Stimulated activated naive CD8-positive, alpha-beta T cell treated with anti-CD3 and anti-CD28 coated beads, Interleukin-15, Interleukin-2, amounts not matched to agents 100 ng/mL and 50 ng/mL, for 24 hours (primary cell): ENCODE results near the gene CHST2.
"Not testable (repeated sequence)": the region's sequence is repeated elsewhere in the genome, so short reads cannot be mapped to it uniquely, and the experiment has no call there.

Experiments used
- H3K27ac Mint-ChIP-seq: one replicate; pipeline ENCODE4 v1.8.0; 2021; ENCODE audit warnings: mild to moderate bottlenecking, mixed read lengths
- H3K27me3 Mint-ChIP-seq: one replicate; pipeline ENCODE4 v1.8.0; 2021; ENCODE audit warnings: mixed read lengths
- H3K36me3 Mint-ChIP-seq: one replicate; pipeline ENCODE4 v1.8.0; 2021; ENCODE audit warnings: low read depth, mixed read lengths
- H3K4me1 Mint-ChIP-seq: one replicate; pipeline ENCODE4 v1.8.0; 2021; ENCODE audit warnings: low read depth, mixed read lengths
- H3K4me3 Mint-ChIP-seq: one replicate; pipeline ENCODE4 v1.8.0; 2021; ENCODE audit warnings: mild to moderate bottlenecking, mixed read lengths
- H3K9me3 Mint-ChIP-seq: one replicate; pipeline ENCODE4 v1.8.0; 2021; ENCODE audit warnings: mixed read lengths

The CHST2 gene, protein sequence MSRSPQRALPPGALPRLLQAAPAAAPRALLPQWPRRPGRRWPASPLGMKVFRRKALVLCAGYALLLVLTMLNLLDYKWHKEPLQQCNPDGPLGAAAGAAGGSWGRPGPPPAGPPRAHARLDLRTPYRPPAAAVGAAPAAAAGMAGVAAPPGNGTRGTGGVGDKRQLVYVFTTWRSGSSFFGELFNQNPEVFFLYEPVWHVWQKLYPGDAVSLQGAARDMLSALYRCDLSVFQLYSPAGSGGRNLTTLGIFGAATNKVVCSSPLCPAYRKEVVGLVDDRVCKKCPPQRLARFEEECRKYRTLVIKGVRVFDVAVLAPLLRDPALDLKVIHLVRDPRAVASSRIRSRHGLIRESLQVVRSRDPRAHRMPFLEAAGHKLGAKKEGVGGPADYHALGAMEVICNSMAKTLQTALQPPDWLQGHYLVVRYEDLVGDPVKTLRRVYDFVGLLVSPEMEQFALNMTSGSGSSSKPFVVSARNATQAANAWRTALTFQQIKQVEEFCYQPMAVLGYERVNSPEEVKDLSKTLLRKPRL

DNA sequence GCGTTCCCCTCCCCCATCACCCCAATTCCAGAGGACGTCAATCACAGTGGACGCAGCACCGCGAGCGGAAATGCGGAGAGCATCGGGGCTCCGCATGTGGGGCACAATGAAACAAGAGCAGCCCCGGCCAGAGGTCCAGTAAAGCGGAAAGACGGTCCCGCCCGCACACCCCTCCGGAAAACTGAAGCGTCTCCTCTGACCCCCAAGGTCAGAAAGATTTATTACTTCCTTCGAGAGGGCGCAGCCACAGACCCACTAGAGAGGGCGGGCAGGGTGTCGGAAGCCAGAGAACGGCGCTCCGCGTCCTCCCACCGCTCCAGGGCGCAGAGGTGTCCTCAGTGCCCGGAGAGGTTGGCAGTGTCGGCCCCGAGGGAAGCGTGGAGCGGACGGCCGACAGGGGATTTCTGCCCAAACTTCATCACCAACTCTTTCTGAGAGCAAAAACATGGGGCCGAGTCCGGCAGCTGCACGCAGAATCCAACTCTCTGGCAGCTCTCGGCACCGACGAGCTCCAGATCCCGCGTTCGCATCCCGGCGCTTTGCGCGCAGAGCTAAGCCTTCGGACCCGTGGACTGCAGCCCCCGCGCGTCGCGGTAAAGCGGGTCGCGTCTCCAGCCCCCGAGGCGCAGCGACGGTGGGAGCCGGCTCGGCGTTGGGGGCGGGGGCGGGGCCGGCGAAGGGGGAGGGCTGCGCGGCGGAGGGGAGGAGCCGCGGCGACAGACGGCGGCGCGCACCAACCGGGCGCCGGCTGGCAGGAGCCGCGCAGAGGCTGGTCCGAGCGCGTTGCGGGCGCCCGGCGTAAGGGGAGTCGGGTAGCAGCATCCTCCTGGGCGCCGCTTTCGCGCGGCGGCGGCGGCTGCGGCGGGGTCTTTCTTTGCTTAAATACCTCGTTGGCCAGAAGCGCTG is at the start of gene CHST2:
CHST2 (plus strand) TSS at position 763 of the 906 bp plus-strand sequence. CDS start 1,046 bp downstream, outside the sequence.
- peak within 1 kb of the TSS; percentile 62 for H3K27ac Mint-ChIP-seq
- H3K9me3 Mint-ChIP-seq: no peaks in the 10 kb centered on the region
- H3K36me3 Mint-ChIP-seq: no peaks in the 10 kb centered on the region
- H3K4me1 Mint-ChIP-seq: peaks cover 33% of the 10 kb centered on the region
- H3K27me3 Mint-ChIP-seq: no peaks in the 10 kb centered on the region
- peak within 1 kb of the TSS; percentile 88 for H3K4me3 Mint-ChIP-seq

- no peaks in the 10 kb centered on the region for H3K36me3 Mint-ChIP-seq
- H3K27me3 Mint-ChIP-seq: no peaks in the 10 kb centered on the region
- H3K9me3 Mint-ChIP-seq: no peaks in the 10 kb centered on the region
- no peaks in the 10 kb centered on the region for H3K4me1 Mint-ChIP-seq
- no peak overlapping the region for H3K27ac Mint-ChIP-seq
- H3K4me3 Mint-ChIP-seq: no peak overlapping the region
Measured at GRCh38 chr3:143070977-143071551, 48.5 kb upstream of the CHST2 start.

DNA sequence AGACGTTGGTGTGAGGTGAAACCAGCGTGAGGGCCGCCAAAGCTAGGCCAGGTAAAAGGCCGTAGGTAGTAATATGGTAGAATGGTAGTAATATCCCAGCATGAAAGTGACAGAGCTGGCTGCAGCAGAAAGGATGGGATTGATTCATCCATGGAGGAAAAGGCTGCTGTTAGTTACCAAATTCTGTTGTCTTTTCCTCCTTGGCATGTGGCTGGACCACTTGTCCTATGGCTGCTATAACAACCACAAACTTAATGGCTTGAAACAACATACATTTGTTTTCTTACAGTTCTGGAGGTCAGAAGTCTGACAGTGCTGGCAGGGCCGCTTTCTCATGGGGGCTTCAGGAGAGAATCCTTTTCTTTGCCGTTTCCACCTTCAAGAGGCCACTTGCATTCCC is 47.8 kb upstream of the CHST2 start:
- Mint-ChIP-seq H3K36me3 (no peaks in the 10 kb centered on the region), H3K27me3 (no peaks in the 10 kb centered on the region), H3K9me3 (no peaks in the 10 kb centered on the region), H3K4me3 (no peak overlapping the region), H3K27ac (no peak overlapping the region), H3K4me1 (no peaks in the 10 kb centered on the region)

- H3K9me3 Mint-ChIP-seq, H3K27ac Mint-ChIP-seq, H3K4me1 Mint-ChIP-seq, H3K27me3 Mint-ChIP-seq, H3K36me3 Mint-ChIP-seq, H3K4me3 Mint-ChIP-seq: not testable (repeated sequence)
Measured at GRCh38 chr3:143072298-143073020, 47.1 kb upstream of the CHST2 start.

- not testable (repeated sequence) for H3K9me3 Mint-ChIP-seq, H3K27ac Mint-ChIP-seq, H3K27me3 Mint-ChIP-seq, H3K4me3 Mint-ChIP-seq, H3K36me3 Mint-ChIP-seq, H3K4me1 Mint-ChIP-seq
Measured at GRCh38 chr3:143073541-143073940, 46.0 kb upstream of the CHST2 start.

DNA sequence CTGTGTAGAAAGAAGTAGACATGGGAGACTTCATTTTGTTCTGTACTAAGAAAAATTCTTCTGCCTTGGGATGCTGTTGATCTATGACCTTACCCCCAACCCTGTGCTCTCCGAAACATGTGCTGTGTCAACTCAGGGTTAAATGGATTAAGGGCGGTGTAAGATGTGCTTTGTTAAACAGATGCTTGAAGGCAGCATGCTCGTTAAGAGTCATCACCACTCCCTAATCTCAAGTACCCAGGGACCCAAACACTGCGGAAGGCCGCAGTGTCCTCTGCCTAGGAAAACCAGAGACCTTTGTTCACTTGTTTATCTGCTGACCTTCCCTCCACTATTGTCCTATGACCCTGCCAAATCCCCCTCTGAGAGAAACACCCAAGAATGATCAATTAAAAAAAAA is 45.6 kb upstream of the CHST2 start:
- not testable (repeated sequence) for H3K4me1 Mint-ChIP-seq, H3K27ac Mint-ChIP-seq, H3K36me3 Mint-ChIP-seq, H3K4me3 Mint-ChIP-seq, H3K9me3 Mint-ChIP-seq, H3K27me3 Mint-ChIP-seq

GRCh38 chr3:143078883-143079282 is 40.7 kb upstream of the CHST2 start:
- Mint-ChIP-seq H3K36me3 (no peaks in the 10 kb centered on the region), H3K4me3 (no peak overlapping the region), H3K27ac (no peak overlapping the region), H3K4me1 (peaks cover 7% of the 10 kb centered on the region), H3K9me3 (no peaks in the 10 kb centered on the region), H3K27me3 (no peaks in the 10 kb centered on the region)

DNA sequence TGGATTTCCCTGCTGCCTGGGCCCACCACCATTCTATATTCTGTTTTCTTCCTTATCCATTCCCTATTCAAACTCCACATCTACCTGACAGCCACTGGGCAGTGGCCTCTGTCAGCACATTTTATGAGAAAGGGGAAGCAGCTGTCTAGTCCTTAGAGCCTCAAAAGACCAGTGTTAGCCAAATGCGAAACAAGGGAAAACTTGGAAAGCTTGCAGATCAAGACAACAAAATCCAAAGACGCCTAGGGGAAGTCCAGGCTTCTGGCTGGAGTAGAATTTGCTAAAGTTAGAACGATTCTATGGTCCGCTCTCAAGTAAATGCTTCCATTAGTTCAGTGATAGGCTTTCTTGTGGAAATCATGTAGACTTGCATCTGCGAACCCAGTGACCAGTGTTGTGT is 39.4 kb upstream of the CHST2 start:
- peaks cover 7% of the 10 kb centered on the region for H3K4me1 Mint-ChIP-seq
- H3K36me3 Mint-ChIP-seq: no peaks in the 10 kb centered on the region
- H3K27ac Mint-ChIP-seq: no peak overlapping the region
- no peaks in the 10 kb centered on the region for H3K27me3 Mint-ChIP-seq
- no peaks in the 10 kb centered on the region for H3K9me3 Mint-ChIP-seq
- H3K4me3 Mint-ChIP-seq: no peak overlapping the region

- H3K9me3 Mint-ChIP-seq: no peaks in the 10 kb centered on the region
Measured at GRCh38 chr3:143081365-143081764, 38.2 kb upstream of the CHST2 start.

GRCh38 chr3:143081844-143082778 is 37.5 kb upstream of the CHST2 start:
- Mint-ChIP-seq H3K27me3 (no peaks in the 10 kb centered on the region), H3K4me1 (peaks cover 7% of the 10 kb centered on the region), H3K36me3 (no peaks in the 10 kb centered on the region), H3K4me3 (peak overlapping the region; percentile 6), H3K27ac (no peak overlapping the region), H3K9me3 (no peaks in the 10 kb centered on the region)

More at GRCh38 chr3:143081365-143081764, 38.2 kb upstream of the CHST2 start:
- peaks cover 7% of the 10 kb centered on the region for H3K4me1 Mint-ChIP-seq
- H3K36me3 Mint-ChIP-seq: no peaks in the 10 kb centered on the region
- no peaks in the 10 kb centered on the region for H3K27me3 Mint-ChIP-seq
- no peak overlapping the region for H3K4me3 Mint-ChIP-seq
- H3K27ac Mint-ChIP-seq: no peak overlapping the region

DNA sequence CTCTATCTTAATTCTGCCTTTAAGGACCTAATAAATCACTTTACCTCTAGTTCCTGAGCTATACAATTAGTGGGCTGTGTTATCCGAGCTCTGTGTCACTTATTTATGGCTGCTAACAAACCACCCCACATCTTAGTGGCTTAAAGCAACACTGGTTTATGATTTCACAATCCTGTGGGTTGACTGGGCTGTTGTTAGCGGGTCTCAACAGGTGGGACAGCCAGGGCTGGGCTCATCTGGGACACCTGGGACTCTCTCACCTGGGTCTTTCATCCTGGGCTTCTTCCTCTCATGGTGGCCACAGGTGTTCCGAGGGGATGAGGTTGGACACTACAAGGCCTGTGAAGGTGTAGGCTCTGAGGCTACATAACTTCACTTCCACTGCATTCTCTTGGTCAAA is 35.8 kb upstream of the CHST2 start:
- no peaks in the 10 kb centered on the region for H3K9me3 Mint-ChIP-seq
- H3K36me3 Mint-ChIP-seq: no peaks in the 10 kb centered on the region
- no peak overlapping the region for H3K4me3 Mint-ChIP-seq
- no peaks in the 10 kb centered on the region for H3K27me3 Mint-ChIP-seq
- H3K27ac Mint-ChIP-seq: no peak overlapping the region
- H3K4me1 Mint-ChIP-seq: peaks cover 7% of the 10 kb centered on the region

GRCh38 chr3:143084856-143085731 is 34.5 kb upstream of the CHST2 start:
- Mint-ChIP-seq H3K4me1 (peaks cover 7% of the 10 kb centered on the region), H3K36me3 (no peaks in the 10 kb centered on the region), H3K4me3 (no peak overlapping the region), H3K27ac (no peak overlapping the region), H3K27me3 (no peaks in the 10 kb centered on the region), H3K9me3 (no peaks in the 10 kb centered on the region)

DNA sequence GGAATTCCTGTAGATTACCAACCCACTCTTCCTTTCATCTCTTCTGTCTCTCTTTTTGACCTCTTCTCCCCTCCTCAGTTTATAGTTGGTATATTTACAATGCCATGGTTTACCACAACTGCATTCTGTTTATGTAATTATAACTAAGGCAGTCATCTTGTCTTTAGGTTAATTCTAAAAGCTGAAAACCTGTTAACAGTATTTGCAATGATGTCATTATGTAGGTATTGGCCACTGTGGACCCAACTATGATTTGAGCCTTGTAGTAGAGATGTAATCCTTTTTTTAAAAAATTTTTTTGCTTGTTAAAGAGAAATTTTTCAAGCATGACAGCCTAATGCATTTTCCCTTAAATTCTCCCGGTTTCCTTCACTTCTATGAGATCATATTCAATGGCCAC is 30.7 kb upstream of the CHST2 start:
- no peak overlapping the region for H3K27ac Mint-ChIP-seq
- no peaks in the 10 kb centered on the region for H3K4me1 Mint-ChIP-seq
- no peaks in the 10 kb centered on the region for H3K9me3 Mint-ChIP-seq
- H3K27me3 Mint-ChIP-seq: no peaks in the 10 kb centered on the region
- no peaks in the 10 kb centered on the region for H3K36me3 Mint-ChIP-seq
- H3K4me3 Mint-ChIP-seq: no peak overlapping the region
